B cell (primary cell): Measurements from ENCODE around the gene UBAC2. TPM values are rescaled to one million over a fixed set of nuclear protein-coding genes. Genes with fewer than 3 reads are reported as not detected.

ENCODE experiments used
- ATAC-seq: fragments of 200-7000 bp; cut with Tn5 transposase; one replicate; pipeline ENCODE4 v1.10.0; 2021; ENCODE audit warnings: low read depth, mild to moderate bottlenecking, moderate number of reproducible peaks, moderate library complexity
- CTCF ChIA-PET: fragments of 350-600 bp; sonication (Branson Sonifier 250); formaldehyde crosslinking; loops from one replicate; lab custom pipeline; 2021; ENCODE audit warnings: antibody characterized with exemption, inconsistent platforms; lab: Charles Lee
- POLR2A ChIA-PET: fragments of 350-600 bp; sonication (Branson Sonifier 250); formaldehyde crosslinking; loops from one replicate; lab custom pipeline; 2021; ENCODE audit warnings: antibody characterized with exemption; lab: Charles Lee
- DNase-seq: peaks from one replicate; pipeline ENCODE4 v3.0.0; 2013
- H2AFZ ChIP-seq: 2 replicates; pipeline ENCODE4 v1.6.1; 2012; ENCODE audit warnings: mild to moderate bottlenecking, low read depth, low read length; ENCODE audit not compliant: insufficient read depth, poor library complexity, severe bottlenecking
- H3K27ac ChIP-seq, 2 donors: 1 replicate in 1 of 2; 2 replicates in 1 of 2; pipeline ENCODE4 v1.5.1; 2012 to 2013; ENCODE audit warnings: low read length in 2 of 2, mild to moderate bottlenecking in 2 of 2, moderate library complexity in 1 of 2
- H3K27me3 ChIP-seq, 4 experiments: fragments of 200-600 bp in 1 of 4; sonication (generic) in 1 of 4; replicated peaks in 1 of 4; 1 replicate in 2 of 4; 2 replicates in 2 of 4; pipeline versions ENCODE4 v1.6.1 to v1.7.0; 2013 to 2016; ENCODE audit warnings: low read length in 3 of 4, mild to moderate bottlenecking in 2 of 4, mixed read lengths in 1 of 4, moderate library complexity in 1 of 4; ENCODE audit not compliant: insufficient read depth in 4 of 4, control insufficient read depth in 3 of 4; ENCODE audit errors: control extremely low read depth in 1 of 4
- H3K36me3 ChIP-seq, 2 experiments: replicated peaks in 1 of 2; 1 replicate in 1 of 2; 2 replicates in 1 of 2; pipeline versions ENCODE4 v1.6.1 to v1.7.1; 2013; ENCODE audit warnings: low read length in 1 of 2; ENCODE audit not compliant: insufficient read depth in 2 of 2, control insufficient read depth in 1 of 2; ENCODE audit errors: control extremely low read depth in 1 of 2, extremely low read depth in 1 of 2
- H3K4me1 ChIP-seq, 2 donors: fragments of 200-600 bp in 1 of 2; sonication (generic) in 1 of 2; 1 replicate in 1 of 2; 2 replicates in 1 of 2; pipeline versions ENCODE4 v1.5.1 to v1.6.1; 2013 to 2017; ENCODE audit warnings: low read length in 2 of 2; ENCODE audit not compliant: control insufficient read depth in 2 of 2, insufficient read depth in 2 of 2
- H3K4me2 ChIP-seq: replicated peaks from 2 replicates; pipeline ENCODE3; 2012; ENCODE audit warnings: mild to moderate bottlenecking, low read depth, low read length; ENCODE audit not compliant: poor library complexity, severe bottlenecking
- H3K4me3 ChIP-seq, 5 experiments: fragments of 200-600 bp in 1 of 5; sonication (generic) in 1 of 5; 1 replicate in 3 of 5; 2 replicates in 2 of 5; pipeline versions ENCODE4 v1.5.1 to v1.7.0; 2011 to 2016; ENCODE audit warnings: low read length in 4 of 5, mild to moderate bottlenecking in 4 of 5, low read depth in 2 of 5, control low read depth in 1 of 5, moderate library complexity in 1 of 5; ENCODE audit not compliant: insufficient read depth in 1 of 5; ENCODE audit errors: control extremely low read depth in 1 of 5, extremely low read depth in 1 of 5
- H3K79me2 ChIP-seq: fragments of 200-600 bp; sonication (generic); one replicate; pipeline ENCODE4 v1.6.0; 2016; ENCODE audit warnings: low read length; ENCODE audit not compliant: control insufficient read depth, insufficient read depth
- H3K9ac ChIP-seq: fragments of 200-600 bp; sonication (generic); 2 replicates; pipeline ENCODE4 v1.6.1; 2017; ENCODE audit warnings: mild to moderate bottlenecking, low read length, moderate library complexity
- H3K9me3 ChIP-seq, 3 donors: one replicate each; pipeline versions ENCODE4 v1.6.1 to v1.7.1; 2013; ENCODE audit warnings: low read length in 2 of 3; ENCODE audit not compliant: control insufficient read depth in 2 of 3, insufficient read depth in 1 of 3; ENCODE audit errors: control extremely low read depth in 1 of 3
- H4K20me1 ChIP-seq: 2 replicates; pipeline ENCODE4 v1.6.0; 2012; ENCODE audit warnings: mild to moderate bottlenecking, low read length; ENCODE audit not compliant: insufficient read depth, control insufficient read depth, poor library complexity, severe bottlenecking
- H3K27ac Mint-ChIP-seq: one replicate; pipeline ENCODE4 v1.8.0; 2021; ENCODE audit warnings: mixed read lengths
- H3K27me3 Mint-ChIP-seq: one replicate; pipeline ENCODE4 v1.8.0; 2021; ENCODE audit warnings: mixed read lengths
- H3K4me1 Mint-ChIP-seq: one replicate; pipeline ENCODE4 v1.8.0; 2021; ENCODE audit warnings: mixed read lengths
- H3K4me3 Mint-ChIP-seq: one replicate; pipeline ENCODE4 v1.8.0; 2021; ENCODE audit warnings: mixed read lengths
- H3K9me3 Mint-ChIP-seq: one replicate; pipeline ENCODE4 v1.8.0; 2022; ENCODE audit warnings: mixed read lengths; ENCODE audit not compliant: insufficient read depth
- CTCF ChIP-seq: fragments of 200-600 bp; IDR thresholded peaks from one replicate; pipeline ENCODE4 v1.8.0; 2022; ENCODE audit warnings: antibody characterized with exemption, mild to moderate bottlenecking
- EZH2 ChIP-seq: IDR thresholded peaks from 2 replicates; pipeline ENCODE4 v1.6.1; 2012; ENCODE audit warnings: borderline replicate concordance, low read depth, mild to moderate bottlenecking, moderate library complexity, low read length; ENCODE audit not compliant: insufficient read depth, poor library complexity, severe bottlenecking
- WGBS: methylation state at CpG from one replicate; pipeline ENCODE4 v1.1.5; 2013; ENCODE audit warnings: missing lambda C conversion rate; ENCODE audit not compliant: insufficient coverage; 5-methylcytosine and 5-hydroxymethylcytosine counted together
- intact Hi-C: fragments of 100-400 bp; cut with micrococcal nuclease; formaldehyde crosslinking; loops from one replicate; pipeline ENCODE4 v1.10.0; 2022
- polyA plus RNA-seq: library from polyadenylated mRNA; depleted of rRNA; stranded (reverse); fragments of >200 nt; gene quantifications from 2 replicates; pipeline ENCODE4 v1.2.3, GENCODE V29; 2012
- total RNA-seq, 2 donors: library from RNA; stranded (reverse); fragments of 120-200 nt in 1 of 2; gene quantifications; 1 replicate in 1 of 2; 2 replicates in 1 of 2; pipeline versions ENCODE4 v1.2.3 to v1.2.4, GENCODE V29; 2013 to 2022

The UBAC2 gene
- total and polyA plus RNA-seq, 2 donors (not counting 1 experiment from before 2014, with no cell fraction given): 56.3 to 60.8 TPM

- Histone ChIP-seq H4K20me1 (no peaks in the 10 kb centered on the region), H3K79me2 (peaks cover 6% of the 10 kb centered on the region), H3K27ac (no peak overlapping the region), H3K9ac (no peak overlapping the region), H3K9me3 (peaks cover 5 to 14% (median 6%) of the 10 kb centered on the region in 3 donors), H3K4me3 (no peak overlapping the region), H3K36me3 (no peaks in the 10 kb centered on the region), H3K4me2 (no peak overlapping the region), H3K27me3 (no peaks in the 10 kb centered on the region), H3K4me1 (peaks cover 29 to 31% of the 10 kb centered on the region in 2 donors), H2AFZ (no peak overlapping the region)
- Mint-ChIP-seq H3K27me3 (no peaks in the 10 kb centered on the region), H3K27ac (no peak overlapping the region), H3K4me3 (no peak overlapping the region), H3K4me1 (peaks cover 32% of the 10 kb centered on the region), H3K9me3 (no peaks in the 10 kb centered on the region)
- DNase-seq: peak; percentile 40
- TF ChIP-seq EZH2: no peak
- no peak for ATAC-seq
- 100% methylated on average over 1 of the region's 1 CpG for WGBS
- intact Hi-C loops: no loop called here
- CTCF ChIA-PET: interaction anchor here (20.1 kb wide), 1 partner anchor 87 kb away, joined by 661 read pairs; no protein-coding TSS in a partner anchor
- POLR2A ChIA-PET: no interaction called here
Observed at GRCh38 chr13:99182439-99182838, 18.2 kb upstream of the UBAC2 start.

DNA sequence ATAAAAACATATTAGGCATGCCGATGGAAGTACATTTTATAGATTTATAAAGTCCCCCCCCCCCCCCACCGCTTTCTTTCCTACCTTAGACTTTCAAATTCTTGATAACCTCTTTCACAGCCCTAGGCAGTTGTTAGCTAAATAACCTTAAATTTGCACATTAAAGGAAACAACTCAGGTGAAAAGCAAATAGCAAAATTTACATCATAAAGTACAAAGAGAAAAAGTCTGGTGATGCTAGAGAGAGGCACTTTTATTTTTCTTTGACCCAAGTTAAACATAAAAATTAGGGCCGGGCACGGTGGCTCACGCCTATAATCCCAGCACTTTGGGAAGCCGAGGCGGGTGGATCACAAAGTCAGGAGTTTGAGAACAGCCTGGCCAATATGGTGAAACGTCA, 15.0 kb upstream of the UBAC2 start:
- no peak for DNase-seq
- H3K27me3 Mint-ChIP-seq: no peaks in the 10 kb centered on the region
- ChIA-PET CTCF (interaction anchor here (0.6 to 20.1 kb wide), 13 partner anchors 9 to 378 kb away, joined by 3 to 661 read pairs (median 4); partner anchors contain the start of gene UBAC2), POLR2A (no interaction called here)
- peaks cover 4% of the 10 kb centered on the region for H3K4me1 Mint-ChIP-seq
- no peaks in the 10 kb centered on the region for H3K36me3 ChIP-seq
- H3K27me3 ChIP-seq: no peaks in the 10 kb centered on the region
- H3K4me2 ChIP-seq: no peak overlapping the region
- H3K27ac Mint-ChIP-seq: no peak overlapping the region
- H3K9ac ChIP-seq: no peak overlapping the region
- intact Hi-C loops: no loop called here
- no peak overlapping the region for H2AFZ ChIP-seq
- no peaks in the 10 kb centered on the region for H4K20me1 ChIP-seq
- no peaks in the 10 kb centered on the region for H3K9me3 Mint-ChIP-seq
- H3K79me2 ChIP-seq: no peaks in the 10 kb centered on the region
- H3K4me3 ChIP-seq: no peak overlapping the region
- TF ChIP-seq EZH2 (no peak), CTCF (no peak)
- no peak overlapping the region for H3K4me3 Mint-ChIP-seq
- peaks cover 5 to 14% (median 6%) of the 10 kb centered on the region in 3 donors for H3K9me3 ChIP-seq
- peaks cover under 1 to 2% of the 10 kb centered on the region in 2 donors for H3K4me1 ChIP-seq
- no peak overlapping the region for H3K27ac ChIP-seq
- no peak for ATAC-seq
- 98% methylated on average over 5 of the region's 8 CpGs for WGBS
